ENCODE results near the gene NDUFA5.

The NDUFA5 gene

GRCh38 chr7:123502201-123502600 is 55.4 kb downstream of the NDUFA5 start:
- no peak for DNase-seq (ENCODE audit: low read depth, low spot score)

GRCh38 chr7:123500878-123501489 is 56.6 kb downstream of the NDUFA5 start:
- no peak for DNase-seq (ENCODE audit: low read depth, low spot score)

GRCh38 chr7:123499211-123499970 is 58.2 kb downstream of the NDUFA5 start:
- no peak for DNase-seq (ENCODE audit: low read depth, low spot score)

GRCh38 chr7:123498601-123499000 is 59.0 kb downstream of the NDUFA5 start:
- no peak for DNase-seq (ENCODE audit: low read depth, low spot score)

GRCh38 chr7:123498031-123498430 is 59.6 kb downstream of the NDUFA5 start:
- DNase-seq (ENCODE audit: low read depth, low spot score) = no peak

GRCh38 chr7:123494193-123494796 is 63.3 kb downstream of the NDUFA5 start:
- DNase-seq (ENCODE audit: low read depth, low spot score) = no peak

- DNase-seq (ENCODE audit: low read depth, low spot score) = no peak
These were observed 65.1 kb downstream of the NDUFA5 start for GRCh38 chr7:123492485-123492884.

All from ELF-1 (cell line).